GM12878 (cell line): ENCODE data around the gene HRC. TPM values are rescaled to one million over a fixed set of nuclear protein-coding genes. Genes with fewer than 3 reads are reported as not detected.
A peak's percentile ranks its signal among the peaks of the same experiment; 100 is the strongest.

ENCODE experiments used
- ATF3 ChIP-seq: IDR thresholded peaks from 2 replicates; pipeline ENCODE4 v1.6.1; 2011; ENCODE audit warnings: low read depth, mild to moderate bottlenecking, low read length, moderate library complexity, borderline replicate concordance; ENCODE audit errors: extremely low read depth
- BMI1 ChIP-seq: fragments of 450-650 bp; IDR thresholded peaks from 2 replicates; pipeline ENCODE4 v1.6.1; 2016; ENCODE audit warnings: mild to moderate bottlenecking, moderate library complexity, borderline replicate concordance
- CBFB ChIP-seq: IDR thresholded peaks from 2 replicates; pipeline ENCODE4 v1.6.1; 2016; ENCODE audit warnings: antibody characterized with exemption, low read depth
- CBX5 ChIP-seq: sonication (generic); IDR thresholded peaks from 2 replicates; pipeline ENCODE4 v1.6.1; 2016; ENCODE audit warnings: low read depth, moderate library complexity, mild to moderate bottlenecking, inconsistent platforms
- CREB1 ChIP-seq: IDR thresholded peaks from 2 replicates; pipeline ENCODE4 v1.6.1; 2012; ENCODE audit warnings: low read depth, mild to moderate bottlenecking, inconsistent platforms
- E2F8 ChIP-seq: fragments of 450-650 bp; IDR thresholded peaks from 2 replicates; pipeline ENCODE4 v1.6.1; 2018; ENCODE audit warnings: mild to moderate bottlenecking, low read depth, moderate library complexity; ENCODE audit not compliant: partially characterized antibody
- ETV6 ChIP-seq, 2 experiments: fragments of 450-650 bp in 1 of 2; IDR thresholded peaks in 1 of 2; conservative IDR thresholded peaks in 1 of 2; 2 replicates each; pipeline ENCODE4 v1.6.1; 2014; ENCODE audit warnings: antibody characterized with exemption in 1 of 2, borderline replicate concordance in 1 of 2, low read depth in 1 of 2, mild to moderate bottlenecking in 1 of 2, moderate library complexity in 1 of 2
- HDAC6 ChIP-seq: fragments of 200-600 bp; sonication (generic); IDR thresholded peaks from one replicate; pipeline ENCODE4 v1.8.0; 2017; ENCODE audit warnings: antibody characterized with exemption; ENCODE audit not compliant: unreplicated experiment
- HSF1 ChIP-seq: fragments of 150-350 bp; IDR thresholded peaks from 2 replicates; pipeline ENCODE4 v1.6.1; 2014; ENCODE audit warnings: mild to moderate bottlenecking, low read depth, low read length
- KDM1A ChIP-seq: fragments of 200-600 bp; sonication (generic); IDR thresholded peaks from 2 replicates; pipeline ENCODE4 v1.6.1; 2016; ENCODE audit warnings: borderline replicate concordance
- MEF2A ChIP-seq: IDR thresholded peaks from 2 replicates; pipeline ENCODE4 v1.6.1; 2011; ENCODE audit warnings: low read depth, mild to moderate bottlenecking, low read length, moderate library complexity; ENCODE audit not compliant: insufficient read depth
- MTA3 ChIP-seq: IDR thresholded peaks from 2 replicates; pipeline ENCODE4 v1.6.1; 2012; ENCODE audit warnings: low read length, inconsistent platforms, borderline replicate concordance
- NKRF ChIP-seq: fragments of 450-650 bp; conservative IDR thresholded peaks from 2 replicates; pipeline ENCODE4 v1.6.1; 2017; ENCODE audit warnings: mild to moderate bottlenecking, moderate library complexity
- NRF1 ChIP-seq: conservative IDR thresholded peaks from 2 replicates; pipeline ENCODE4 v1.6.1; 2011; ENCODE audit warnings: mild to moderate bottlenecking, low read depth, low read length, improper control_type of control experiment
- RCOR1 ChIP-seq: conservative IDR thresholded peaks from 2 replicates; pipeline ENCODE4 v1.6.1; 2012; ENCODE audit warnings: low read depth, low read length, improper control_type of control experiment
- SIX5 ChIP-seq: IDR thresholded peaks from 2 replicates; pipeline ENCODE4 v1.6.1; 2011; ENCODE audit warnings: mild to moderate bottlenecking, low read depth, low read length, moderate library complexity; ENCODE audit not compliant: severe bottlenecking
- STAT3 ChIP-seq: IDR thresholded peaks from 2 replicates; pipeline ENCODE4 v1.6.1; 2011; ENCODE audit warnings: low read depth, low read length, improper control_type of control experiment
- TARDBP ChIP-seq: IDR thresholded peaks from 2 replicates; pipeline ENCODE4 v1.6.1; 2016; ENCODE audit warnings: borderline replicate concordance
- TBL1XR1 ChIP-seq: IDR thresholded peaks from 2 replicates; pipeline ENCODE4 v1.6.1; 2012; ENCODE audit warnings: low read depth, low read length, improper control_type of control experiment
- USF1 ChIP-seq: IDR thresholded peaks from 2 replicates; pipeline ENCODE4 v1.6.1; 2011; ENCODE audit warnings: borderline replicate concordance, low read depth, mild to moderate bottlenecking, moderate library complexity, mixed read lengths, low read length; ENCODE audit not compliant: insufficient read depth; ENCODE audit errors: extremely low read length
- ZBED1 ChIP-seq: IDR thresholded peaks from 2 replicates; pipeline ENCODE4 v1.6.1; 2016; ENCODE audit warnings: borderline replicate concordance
- ZZZ3 ChIP-seq: IDR thresholded peaks from 2 replicates; pipeline ENCODE4 v1.6.1; 2011; ENCODE audit warnings: low read depth; ENCODE audit not compliant: control insufficient read depth, insufficient read length
- polyA plus RNA-seq, 11 experiments: library from polyadenylated mRNA; depleted of rRNA in 4 of 11; unstranded in 6 of 11; stranded (reverse) in 5 of 11; fragments of >200 nt; fragmentation: Nextera tagmentation in 4 of 11; fragmentation: Illumina TruSeq in 1 of 11; extraction: Ambion mirVana in 4 of 11; extraction: Trizol in 1 of 11; gene quantifications; 1 replicate in 1 of 11; 2 replicates in 10 of 11; pipeline versions ENCODE4 v1.2.1 to v1.2.3, GENCODE V29; 2011 to 2016; ENCODE audit warnings: inconsistent platforms in 2 of 11, missing spikeins in 2 of 11, low read depth in 1 of 11
- total RNA-seq, 4 experiments: library from RNA; depleted of rRNA in 3 of 4; stranded (reverse); fragments of >200 nt in 3 of 4; fragmentation: Illumina TruSeq in 1 of 4; extraction: Trizol in 1 of 4; gene quantifications; 2 replicates each; pipeline versions ENCODE4 v1.2.1 to v1.2.3, GENCODE V29; 2013 to 2021

The HRC gene
- total and polyA plus RNA-seq, 10 of the 15 experiments (the other 5 are each of a cell fraction or from before 2014, with no cell fraction given), result 0.10 TPM; not detected in 9

GRCh38 chr19:49127674-49128544, 27.3 kb downstream of the HRC start (continued):
- TF ChIP-seq RCOR1 (no peak), STAT3 (no peak), ETV6 (conservative IDR thresholded peaks at IDR 0.05 in 1 of 2, IDR thresholded peaks at IDR 0.05 in 1 of 2; ENCODE audit: borderline replicate concordance in 1 of 2, low read depth in 1 of 2) (no peak), E2F8 (no peak), MEF2A (no peak), ATF3 (no peak), NKRF (peak; percentile 90), NRF1 (peak; percentile 78), TBL1XR1 (no peak), CREB1 (no peak), SIX5 (no peak), HSF1 (no peak), MTA3 (no peak), CBX5 (no peak), ZZZ3 (no peak), USF1 (no peak), ZBED1 (no peak), BMI1 (no peak), KDM1A (no peak), TARDBP (no peak), CBFB (no peak), HDAC6 (no peak)
